NT2/D1 (cell line): ENCODE measurements around the gene LORICRIN.
"Not testable (repeated sequence)": the region's sequence is repeated elsewhere in the genome, so short reads cannot be mapped to it uniquely, and the experiment has no call there.

Source experiments
- DNase-seq: peaks from one replicate; pipeline ENCODE4 v3.0.0-alpha.2; 2011; ENCODE audit warnings: low read depth, low spot score
- H3K27me3 ChIP-seq: 2 replicates; pipeline ENCODE4 v1.6.0; 2011; ENCODE audit warnings: mild to moderate bottlenecking; ENCODE audit not compliant: insufficient read length, insufficient read depth
- H3K36me3 ChIP-seq: 2 replicates; pipeline ENCODE4 v1.6.1; 2011; ENCODE audit warnings: mild to moderate bottlenecking, low read length, mixed read lengths; ENCODE audit not compliant: insufficient read depth, insufficient read length
- H3K4me1 ChIP-seq: 2 replicates; pipeline ENCODE4 v1.5.1; 2011; ENCODE audit not compliant: insufficient read depth, insufficient read length
- H3K4me3 ChIP-seq: 2 replicates; pipeline ENCODE4 v1.5.1; 2011; ENCODE audit warnings: low read depth; ENCODE audit not compliant: insufficient read length
- H3K9ac ChIP-seq: 2 replicates; pipeline ENCODE4 v1.6.0; 2011; ENCODE audit warnings: low read depth; ENCODE audit not compliant: insufficient read length
- H3K9me3 ChIP-seq: 2 replicates; pipeline ENCODE4 v1.5.1; 2011; ENCODE audit warnings: mild to moderate bottlenecking, low read length; ENCODE audit not compliant: insufficient read depth
- SUZ12 ChIP-seq: IDR thresholded peaks from 2 replicates; pipeline ENCODE4 v1.6.1; 2011; ENCODE audit not compliant: insufficient read length, insufficient read depth; ENCODE audit errors: extremely low read depth
- YY1 ChIP-seq: IDR thresholded peaks from 2 replicates; pipeline ENCODE4 v1.6.1; 2011; ENCODE audit not compliant: insufficient read length, insufficient read depth
- ZNF274 ChIP-seq: IDR thresholded peaks from 2 replicates; pipeline ENCODE4 v1.6.1; 2011; ENCODE audit warnings: mild to moderate bottlenecking, low read depth, low read length

The LORICRIN gene, protein sequence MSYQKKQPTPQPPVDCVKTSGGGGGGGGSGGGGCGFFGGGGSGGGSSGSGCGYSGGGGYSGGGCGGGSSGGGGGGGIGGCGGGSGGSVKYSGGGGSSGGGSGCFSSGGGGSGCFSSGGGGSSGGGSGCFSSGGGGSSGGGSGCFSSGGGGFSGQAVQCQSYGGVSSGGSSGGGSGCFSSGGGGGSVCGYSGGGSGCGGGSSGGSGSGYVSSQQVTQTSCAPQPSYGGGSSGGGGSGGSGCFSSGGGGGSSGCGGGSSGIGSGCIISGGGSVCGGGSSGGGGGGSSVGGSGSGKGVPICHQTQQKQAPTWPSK

GRCh38 chr1:153259387-153259786 lies at the start of gene LORICRIN:
Gene LORICRIN, plus strand, starts transcription at chr1:153259687. Its CDS starts 1,263 bp downstream, at chr1:153260950.
- peak within 1 kb of the TSS; percentile 29 for H3K4me3 ChIP-seq
- H3K36me3 ChIP-seq = no peaks in the 10 kb centered on the region
- peaks cover 67% of the 10 kb centered on the region for H3K27me3 ChIP-seq
- no peak within 1 kb of the TSS for H3K9ac ChIP-seq
- 0 out of 2 replicates have a peak, but pooled peaks cover 2% of the 10 kb centered on the region for H3K9me3 ChIP-seq
- no peaks in the 10 kb centered on the region for H3K4me1 ChIP-seq
- no peak for DNase-seq
- TF ChIP-seq YY1 = no peak
- TF ChIP-seq ZNF274 = no peak
- no peak for TF ChIP-seq SUZ12

DNA sequence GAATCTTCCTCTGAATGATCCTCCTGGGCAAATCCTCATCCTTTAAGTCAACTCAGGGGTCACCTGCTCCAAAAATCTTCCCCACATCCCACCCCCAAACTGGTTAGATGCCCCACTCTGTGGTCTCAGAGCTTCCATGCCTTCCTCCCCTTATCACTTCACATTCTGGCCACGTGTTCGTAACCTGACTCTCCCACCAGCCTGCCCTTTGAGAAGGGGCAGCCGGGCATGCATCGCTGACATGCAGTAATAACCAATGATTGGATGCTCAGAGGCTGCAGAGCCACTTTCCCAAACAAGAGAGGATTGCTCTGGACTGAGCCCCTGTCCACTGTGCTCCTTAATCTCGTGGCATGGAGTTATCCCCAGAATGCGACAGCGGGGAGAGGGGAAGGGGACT lies 49.3 kb upstream of the LORICRIN start:
- no peak for TF ChIP-seq ZNF274
- no peak for TF ChIP-seq SUZ12
- no peak for TF ChIP-seq YY1
- no peaks in the 10 kb centered on the region for H3K36me3 ChIP-seq
- H3K4me1 ChIP-seq = no peaks in the 10 kb centered on the region
- peaks cover 4% of the 10 kb centered on the region for H3K27me3 ChIP-seq
- no peak overlapping the region for H3K4me3 ChIP-seq
- DNase-seq = no peak
- H3K9me3 ChIP-seq = no peaks in the 10 kb centered on the region
- no peak overlapping the region for H3K9ac ChIP-seq

DNA sequence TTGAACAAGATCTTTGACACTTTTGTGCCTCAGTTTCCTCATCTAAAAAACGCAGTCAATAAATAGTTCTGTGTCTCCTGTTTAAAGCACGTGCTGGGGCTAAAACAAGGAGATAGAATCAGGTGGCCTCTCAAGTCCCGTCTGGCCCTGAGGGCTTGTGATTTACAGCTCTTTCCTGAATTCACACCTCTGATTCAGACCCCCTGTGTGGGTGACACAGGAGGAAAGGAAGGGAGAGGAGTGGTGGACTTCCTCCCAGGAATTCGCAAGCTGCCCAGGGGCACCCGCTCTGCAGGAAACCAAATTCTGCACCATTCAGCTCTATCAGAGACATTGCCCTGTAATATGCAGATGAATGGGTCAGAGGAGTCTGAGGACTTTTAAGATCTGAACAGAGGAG lies 47.3 kb upstream of the LORICRIN start:
- TF ChIP-seq YY1 (no peak), SUZ12 (no peak), ZNF274 (no peak)
- DNase-seq = no peak
- no peaks in the 10 kb centered on the region for H3K9me3 ChIP-seq
- no peaks in the 10 kb centered on the region for H3K36me3 ChIP-seq
- peaks cover 4% of the 10 kb centered on the region for H3K27me3 ChIP-seq
- no peak overlapping the region for H3K4me3 ChIP-seq
- H3K4me1 ChIP-seq = no peaks in the 10 kb centered on the region
- no peak overlapping the region for H3K9ac ChIP-seq

- Histone ChIP-seq H3K36me3 (no peaks in the 10 kb centered on the region), H3K9ac (no peak overlapping the region), H3K4me1 (no peaks in the 10 kb centered on the region), H3K9me3 (no peaks in the 10 kb centered on the region), H3K27me3 (peaks cover 4% of the 10 kb centered on the region), H3K4me3 (no peak overlapping the region)
- no peak for DNase-seq
- no peak for TF ChIP-seq SUZ12
- no peak for TF ChIP-seq ZNF274
- no peak for TF ChIP-seq YY1
Measured at GRCh38 chr1:153213519-153213918, 46.0 kb upstream of the LORICRIN start.

DNA sequence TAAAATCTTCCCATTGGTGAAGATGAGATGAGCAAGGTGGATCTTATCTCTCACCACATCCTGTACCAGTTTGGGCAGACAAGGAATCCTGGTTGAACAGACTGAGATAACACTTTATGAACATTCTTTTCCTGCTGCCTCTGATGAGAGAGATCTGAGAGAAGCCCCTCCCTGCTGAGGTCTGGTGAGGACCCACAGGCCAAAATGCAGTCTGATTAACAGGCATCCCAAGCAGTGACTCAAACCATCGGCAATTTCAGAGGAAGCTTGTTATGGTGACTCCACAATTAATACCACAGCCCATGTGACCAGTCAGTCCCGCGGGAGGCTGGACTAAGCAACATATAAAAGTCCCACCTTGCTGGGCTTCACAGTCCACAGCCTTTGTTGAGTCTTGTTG lies 42.3 kb upstream of the LORICRIN start, which contains the start of gene PRR9:
Gene PRR9 (plus strand): TSS at position 373 of the 400 bp plus-strand sequence. CDS start 561 bp downstream, outside the sequence.
- no peaks in the 10 kb centered on the region for H3K4me1 ChIP-seq
- TF ChIP-seq ZNF274 (no peak), YY1 (no peak), SUZ12 (no peak)
- H3K4me3 ChIP-seq = no peak within 1 kb of the TSS
- no peak for DNase-seq
- peaks cover 2% of the 10 kb centered on the region for H3K27me3 ChIP-seq
- no peaks in the 10 kb centered on the region for H3K9me3 ChIP-seq
- H3K36me3 ChIP-seq = no peaks in the 10 kb centered on the region
- no peak within 1 kb of the TSS for H3K9ac ChIP-seq

DNA sequence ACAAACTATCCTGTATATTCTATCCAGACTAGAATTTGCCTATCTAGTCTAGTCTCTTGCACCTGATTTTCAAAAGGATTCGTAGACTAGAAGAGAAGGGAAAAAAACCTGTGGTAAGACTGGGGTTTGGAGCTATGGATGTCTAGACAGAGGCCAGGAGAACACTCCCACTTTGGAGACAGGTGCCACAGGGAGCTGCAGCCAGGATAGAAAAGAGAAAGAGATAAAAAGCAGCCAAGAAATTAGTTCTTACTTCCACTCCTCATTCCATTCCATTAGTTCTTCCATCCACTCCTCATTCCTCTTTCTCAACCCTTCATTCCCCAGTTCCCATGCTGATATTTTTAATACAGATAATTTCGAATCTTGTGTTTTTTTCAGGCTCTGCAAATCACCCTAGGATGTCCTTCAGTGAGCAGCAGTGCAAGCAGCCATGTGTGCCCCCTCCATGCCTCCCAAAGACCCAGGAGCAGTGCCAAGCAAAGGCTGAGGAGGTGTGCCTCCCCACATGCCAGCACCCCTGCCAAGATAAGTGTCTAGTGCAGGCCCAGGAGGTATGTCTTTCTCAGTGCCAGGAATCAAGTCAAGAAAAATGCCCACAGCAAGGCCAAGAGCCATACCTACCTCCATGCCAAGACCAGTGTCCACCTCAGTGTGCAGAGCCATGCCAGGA lies 41.6 kb upstream of the LORICRIN start:
- no peaks in the 10 kb centered on the region for H3K4me1 ChIP-seq
- H3K9me3 ChIP-seq = no peaks in the 10 kb centered on the region
- DNase-seq = no peak
- no peaks in the 10 kb centered on the region for H3K36me3 ChIP-seq
- no peak overlapping the region for H3K9ac ChIP-seq
- H3K27me3 ChIP-seq = peaks cover 2% of the 10 kb centered on the region
- TF ChIP-seq YY1 (no peak), SUZ12 (no peak), ZNF274 (no peak)
- no peak overlapping the region for H3K4me3 ChIP-seq

DNA sequence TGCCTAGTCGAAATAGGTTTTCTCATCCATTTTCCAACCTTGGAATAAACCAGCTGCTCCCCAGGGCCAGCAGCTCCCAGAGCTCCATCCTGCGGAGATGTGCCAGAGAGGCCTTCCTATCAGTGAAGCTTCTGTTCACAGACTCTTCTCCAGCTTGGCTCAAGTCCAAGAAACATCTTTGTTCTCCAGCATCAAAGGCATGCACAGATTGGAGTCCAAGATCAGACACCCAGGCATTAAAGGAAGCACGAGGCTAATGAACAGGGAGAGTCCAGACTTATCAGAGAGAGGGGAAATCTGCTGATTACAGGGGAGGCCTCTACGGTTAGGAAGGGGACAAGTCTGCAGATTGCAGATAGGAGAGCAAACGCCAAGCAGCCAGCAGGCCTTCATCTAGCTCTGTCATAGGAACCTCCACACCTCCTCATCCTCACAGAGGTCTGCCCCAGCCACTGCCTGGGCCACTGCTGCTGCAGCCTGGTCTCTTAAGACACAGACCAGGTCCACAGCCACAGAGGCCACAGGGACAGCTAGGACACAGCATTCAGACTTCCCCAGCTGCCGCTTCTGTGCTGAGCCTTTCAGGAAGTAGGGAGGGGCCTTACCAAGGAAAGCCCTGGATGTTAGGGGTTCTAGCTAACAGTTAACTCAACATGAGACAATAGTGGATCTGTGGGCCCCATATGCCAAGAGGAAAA lies 38.7 kb upstream of the LORICRIN start:
- no peak for DNase-seq
- H3K4me3 ChIP-seq = no peak overlapping the region
- H3K27me3 ChIP-seq = peaks cover 2% of the 10 kb centered on the region
- TF ChIP-seq ZNF274 (no peak), YY1 (no peak), SUZ12 (no peak)
- no peaks in the 10 kb centered on the region for H3K4me1 ChIP-seq
- H3K9ac ChIP-seq = no peak overlapping the region
- H3K9me3 ChIP-seq = no peaks in the 10 kb centered on the region
- no peaks in the 10 kb centered on the region for H3K36me3 ChIP-seq

DNA sequence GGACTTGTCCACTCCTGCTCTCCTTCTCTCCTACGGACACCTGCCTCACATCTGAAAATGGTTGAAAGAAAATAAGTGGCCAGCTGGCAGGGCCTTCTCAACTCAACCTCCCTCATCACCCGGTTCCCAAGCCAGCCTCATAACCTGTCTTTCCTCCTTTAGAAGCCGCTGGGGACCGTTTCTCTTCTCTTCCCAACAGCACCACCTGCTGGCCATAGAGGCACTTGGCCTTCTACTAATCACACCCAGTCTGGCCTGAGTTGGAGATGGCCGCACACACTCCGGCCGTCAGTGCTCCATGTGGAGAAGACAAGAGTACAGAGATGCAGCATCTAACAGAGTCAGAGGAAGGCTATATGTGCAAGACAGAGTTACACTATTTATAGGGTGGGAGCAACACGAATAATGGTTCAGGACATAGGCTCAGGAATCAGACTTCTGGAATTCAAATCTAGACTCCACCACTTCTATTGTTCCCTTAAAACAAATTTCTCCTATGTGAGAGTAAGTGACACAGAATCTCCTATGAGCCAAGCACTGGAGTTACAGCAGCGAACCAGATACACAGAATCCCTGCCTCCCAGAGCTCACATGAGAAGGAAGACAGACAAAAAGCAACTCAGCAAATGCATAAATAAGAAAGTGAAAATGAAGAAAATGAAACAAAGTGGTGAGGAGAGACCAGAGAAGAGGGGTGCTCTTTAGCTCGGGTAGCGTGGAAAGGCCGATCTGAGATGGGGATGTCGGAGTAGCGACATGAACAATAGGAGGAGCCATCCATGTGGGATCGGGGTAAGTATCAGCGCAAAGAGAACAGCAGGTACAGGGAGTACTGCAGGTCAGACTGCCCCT lies 36.2 kb upstream of the LORICRIN start:
- not testable (repeated sequence) for H3K9me3 ChIP-seq, H3K27me3 ChIP-seq, H3K4me3 ChIP-seq, H3K4me1 ChIP-seq, H3K36me3 ChIP-seq, H3K9ac ChIP-seq
- peak; percentile 36 for DNase-seq
